ENCODE results near the gene PRKAR2B.
"Not testable (repeated sequence)": the region's sequence is repeated elsewhere in the genome, so short reads cannot be mapped to it uniquely, and the experiment has no call there.

GRCh38 chr7:107056058-107056457 is 11.6 kb downstream of the PRKAR2B start:
- not testable (repeated sequence) for TF ChIP-seq CTCF, EZH2, EZH2phosphoT487 (IDR thresholded peaks at IDR 0.05)

Measured in neural progenitor cell (in vitro differentiated cells).